T-cell (primary cell): ENCODE results near the gene ACTN1. TPM values are rescaled to one million over a fixed set of nuclear protein-coding genes. Genes with fewer than 3 reads are reported as not detected.

Experiments used
- ATAC-seq, 4 experiments: fragments of 200-7000 bp in 3 of 4; fragments of 150-1000 bp in 1 of 4; cut with Tn5 transposase; replicated peaks in 1 of 4; 1 replicate in 3 of 4; 2 replicates in 1 of 4; pipeline ENCODE4 v1.10.0; 2021; ENCODE audit warnings: moderate library complexity in 3 of 4, mild to moderate bottlenecking in 2 of 4, moderate number of reproducible peaks in 1 of 4
- CTCF ChIA-PET, 2 donors: fragments of 300-600 bp; sonication (Branson Sonifier 250); formaldehyde crosslinking; loops; one replicate each; lab custom pipeline; 2022; ENCODE audit warnings: antibody characterized with exemption in 2 of 2; lab: Charles Lee
- POLR2A ChIA-PET, 2 donors: fragments of 300-600 bp; sonication (Branson Sonifier 250); formaldehyde crosslinking; loops; one replicate each; lab custom pipeline; 2022; ENCODE audit warnings: antibody characterized with exemption in 2 of 2; lab: Charles Lee
- DNase-seq, 35 experiments: peaks; one replicate each; pipeline versions ENCODE4 v3.0.0 to v3.0.0-alpha.2; 2013 to 2023
- H3K27ac ChIP-seq: one replicate; pipeline ENCODE4 v1.5.1; 2013; ENCODE audit warnings: low read length
- H3K27me3 ChIP-seq, 2 experiments: replicated peaks in 1 of 2; 1 replicate in 1 of 2; 2 replicates in 1 of 2; pipeline versions ENCODE4 v1.6.1 to v1.7.0; 2013; ENCODE audit warnings: low read length in 1 of 2, mixed read lengths in 1 of 2; ENCODE audit not compliant: control insufficient read depth in 2 of 2, insufficient read depth in 2 of 2; ENCODE audit errors: extremely low read depth in 1 of 2
- H3K36me3 ChIP-seq, 2 donors: 1 replicate in 1 of 2; 2 replicates in 1 of 2; pipeline versions ENCODE4 v1.6.1 to v1.7.0; 2013; ENCODE audit warnings: low read length in 1 of 2; ENCODE audit not compliant: control insufficient read depth in 2 of 2, insufficient read depth in 1 of 2; ENCODE audit errors: extremely low read depth in 1 of 2
- H3K4me1 ChIP-seq, 2 experiments: 1 replicate in 1 of 2; 2 replicates in 1 of 2; pipeline versions ENCODE4 v1.6.1 to v1.7.0; 2013; ENCODE audit warnings: low read length in 2 of 2, mixed read lengths in 1 of 2; ENCODE audit not compliant: insufficient read depth in 2 of 2, control insufficient read depth in 1 of 2; ENCODE audit errors: extremely low read depth in 1 of 2
- H3K4me3 ChIP-seq, 2 donors: 1 replicate in 1 of 2; 2 replicates in 1 of 2; pipeline versions ENCODE4 v1.5.1 to v1.7.0; 2013; ENCODE audit warnings: mild to moderate bottlenecking in 2 of 2, low read length in 1 of 2, moderate library complexity in 1 of 2; ENCODE audit not compliant: control insufficient read depth in 1 of 2; ENCODE audit errors: extremely low read depth in 1 of 2
- H3K9me3 ChIP-seq: 2 replicates; pipeline ENCODE4 v1.7.0; 2013
- H3K27ac Mint-ChIP-seq, 2 donors: one replicate each; pipeline ENCODE4 v1.8.0; 2020 to 2021; ENCODE audit warnings: mild to moderate bottlenecking in 2 of 2, mixed read lengths in 2 of 2
- H3K27me3 Mint-ChIP-seq, 2 donors: one replicate each; pipeline ENCODE4 v1.8.0; 2021 to 2022; ENCODE audit warnings: mixed read lengths in 2 of 2
- H3K36me3 Mint-ChIP-seq: one replicate; pipeline ENCODE4 v1.8.0; 2021; ENCODE audit warnings: mixed read lengths
- H3K4me1 Mint-ChIP-seq, 3 donors: one replicate each; pipeline ENCODE4 v1.8.0; 2020 to 2022; ENCODE audit warnings: mixed read lengths in 3 of 3, mild to moderate bottlenecking in 1 of 3
- H3K4me3 Mint-ChIP-seq, 3 donors: one replicate each; pipeline ENCODE4 v1.8.0; 2020 to 2022; ENCODE audit warnings: mild to moderate bottlenecking in 3 of 3, mixed read lengths in 3 of 3, moderate library complexity in 3 of 3
- H3K9me3 Mint-ChIP-seq, 3 donors: one replicate each; pipeline ENCODE4 v1.8.0; 2020 to 2022; ENCODE audit warnings: mixed read lengths in 3 of 3
- WGBS: methylation state at CpG from one replicate; pipeline ENCODE4 v1.1.5; 2013; ENCODE audit warnings: missing lambda C conversion rate; ENCODE audit not compliant: insufficient coverage; 5-methylcytosine and 5-hydroxymethylcytosine counted together
- total RNA-seq, 35 experiments: library from RNA in 6 of 35; stranded (reverse) in 6 of 35; fragments of 120-200 nt in 1 of 35; gene quantifications; one replicate each; pipeline versions ENCODE4 v1.2.1 to v1.2.4 and lab custom pipeline; 2013 to 2026

Gene ACTN1
- total RNA-seq, 5 donors from 2014 or later (not counting 1 experiment from before 2014, with no cell fraction given): 84.8 to 219 (median 122) TPM

GRCh38 chr14:68983191-68983590 is 4.1 kb upstream of the ACTN1 start:
- Mint-ChIP-seq H3K27me3 (peaks cover 0 to 2% of the 10 kb centered on the region in 2 donors), H3K4me1 (peaks cover 23 to 41% (median 28%) of the 10 kb centered on the region in 3 donors), H3K4me3 (no peak overlapping the region), H3K9me3 (no peaks in the 10 kb centered on the region), H3K36me3 (no peaks in the 10 kb centered on the region), H3K27ac (no peak overlapping the region)
- Histone ChIP-seq H3K27me3 (peaks cover 0 to 6% of the 10 kb centered on the region in 2 experiments), H3K9me3 (no peaks in the 10 kb centered on the region), H3K4me3 (no peak overlapping the region), H3K27ac (no peak overlapping the region), H3K4me1 (peaks cover 2 to 24% of the 10 kb centered on the region in 2 experiments), H3K36me3 (no peaks in the 10 kb centered on the region)
- ATAC-seq (no peak), DNase-seq (no peak)
- ChIA-PET POLR2A (interaction anchor here in 1 of 2 donors (0.6 kb wide), 1 partner anchor 112 kb away, joined by 3 read pairs; no protein-coding TSS in a partner anchor), CTCF (interaction anchor here in 1 of 2 donors (0.7 kb wide), 2 partner anchors 35 to 69 kb away, joined by 3 read pairs; no protein-coding TSS in a partner anchor)
- 100% methylated on average over 1 of the region's 3 CpGs for WGBS

DNA sequence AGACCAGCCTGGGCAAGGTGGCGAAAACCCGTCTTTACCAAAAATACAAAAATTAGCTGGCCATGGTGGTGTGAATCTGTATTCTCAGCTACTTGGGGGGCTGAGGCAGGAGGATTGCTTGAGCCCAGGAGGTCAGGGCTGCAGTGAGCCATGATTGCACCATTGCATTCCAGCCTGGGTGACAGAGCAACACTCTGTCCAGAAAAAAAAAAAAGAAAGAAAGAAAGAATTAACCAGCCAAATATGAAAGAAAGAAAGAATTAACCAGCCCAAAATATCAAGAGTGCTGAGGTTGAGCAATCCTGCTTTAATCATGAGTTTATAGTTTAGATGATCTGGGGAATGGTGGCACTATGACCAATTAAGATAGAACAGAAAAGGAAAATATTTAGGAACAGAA is 3.5 kb upstream of the ACTN1 start:
- Mint-ChIP-seq H3K9me3 (no peaks in the 10 kb centered on the region), H3K27ac (no peak overlapping the region), H3K27me3 (peaks cover 0 to 2% of the 10 kb centered on the region in 2 donors), H3K4me3 (no peak overlapping the region), H3K4me1 (peaks cover 23 to 41% (median 28%) of the 10 kb centered on the region in 3 donors), H3K36me3 (no peaks in the 10 kb centered on the region)
- CTCF ChIA-PET: interaction anchor here in 1 of 2 donors (0.6 to 1.3 kb wide), 2 partner anchors 71 to 159 kb away, joined by 3 to 8 read pairs; no protein-coding TSS in a partner anchor
- no peaks in the 10 kb centered on the region for H3K36me3 ChIP-seq
- H3K27me3 ChIP-seq: peaks cover 0 to 9% of the 10 kb centered on the region in 2 experiments
- no peak overlapping the region for H3K27ac ChIP-seq
- WGBS: 100% methylated on average over 1 of the region's 2 CpGs
- peaks cover 2 to 30% of the 10 kb centered on the region in 2 experiments for H3K4me1 ChIP-seq
- no peak for DNase-seq
- no peaks in the 10 kb centered on the region for H3K9me3 ChIP-seq
- H3K4me3 ChIP-seq: no peak overlapping the region
- POLR2A ChIA-PET: no interaction called here
- no peak for ATAC-seq

- H3K27me3 Mint-ChIP-seq: peaks cover 0 to 2% of the 10 kb centered on the region in 2 donors
- H3K4me3 Mint-ChIP-seq: no peak overlapping the region
- H3K4me1 ChIP-seq: peaks cover 5 to 41% of the 10 kb centered on the region in 2 experiments
- peak overlapping the region; percentile 0 to 4 for H3K27ac Mint-ChIP-seq
- peaks cover 25 to 41% (median 28%) of the 10 kb centered on the region in 3 donors for H3K4me1 Mint-ChIP-seq
- ATAC-seq (no peak), DNase-seq (no peak)
- ChIA-PET CTCF (interaction anchor here in 1 of 2 donors (1.3 kb wide), 1 partner anchor 70 kb away, joined by 3 read pairs; no protein-coding TSS in a partner anchor), POLR2A (no interaction called here)
- H3K4me3 ChIP-seq: no peak overlapping the region
- no peaks in the 10 kb centered on the region for H3K9me3 Mint-ChIP-seq
- 83% methylated on average over 7 of the region's 7 CpGs for WGBS
- no peaks in the 10 kb centered on the region for H3K36me3 ChIP-seq
- no peaks in the 10 kb centered on the region for H3K36me3 Mint-ChIP-seq
- H3K27ac ChIP-seq: no peak overlapping the region
- H3K9me3 ChIP-seq: no peaks in the 10 kb centered on the region
- peaks cover 0 to 9% of the 10 kb centered on the region in 2 experiments for H3K27me3 ChIP-seq
Observed at GRCh38 chr14:68981539-68981976, 2.5 kb upstream of the ACTN1 start.

DNA sequence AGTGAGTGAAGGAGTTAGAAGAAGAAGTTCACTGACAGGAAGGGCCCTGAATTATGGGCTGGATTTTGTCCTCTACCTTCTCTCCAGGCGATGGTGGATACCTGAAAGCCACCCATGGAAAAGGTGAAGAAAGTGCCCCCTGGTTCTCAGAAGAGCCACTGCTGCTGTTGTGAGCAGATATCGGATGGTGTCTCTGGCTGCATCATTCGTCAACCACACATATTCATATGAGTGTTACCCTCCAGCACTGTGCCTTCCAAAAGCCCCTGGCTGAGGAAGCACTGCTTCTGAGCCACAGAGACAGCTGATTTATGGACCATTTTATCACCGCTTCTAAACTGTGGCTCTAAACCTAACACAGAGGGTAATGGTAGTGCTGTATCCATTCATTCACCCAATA is 2.0 kb upstream of the ACTN1 start:
- Histone ChIP-seq H3K27me3 (peaks cover 0 to 9% of the 10 kb centered on the region in 2 experiments), H3K27ac (no peak overlapping the region), H3K9me3 (no peaks in the 10 kb centered on the region), H3K4me3 (no peak overlapping the region), H3K36me3 (no peaks in the 10 kb centered on the region), H3K4me1 (peaks cover 9 to 45% of the 10 kb centered on the region in 2 experiments)
- ATAC-seq (peak in 1 of 4 experiments; percentile 26), DNase-seq (peak in 2 of 35 experiments; percentile 31 to 53)
- no peaks in the 10 kb centered on the region for H3K36me3 Mint-ChIP-seq
- CTCF ChIA-PET: no interaction called here
- POLR2A ChIA-PET: no interaction called here
- peaks cover 25 to 41% (median 29%) of the 10 kb centered on the region in 3 donors for H3K4me1 Mint-ChIP-seq
- peaks cover 0 to 2% of the 10 kb centered on the region in 2 donors for H3K27me3 Mint-ChIP-seq
- no peak overlapping the region for H3K4me3 Mint-ChIP-seq
- peak overlapping the region; percentile 0 to 4 for H3K27ac Mint-ChIP-seq
- H3K9me3 Mint-ChIP-seq: no peaks in the 10 kb centered on the region
- WGBS: 66% methylated on average over 2 of the region's 4 CpGs

- peak overlapping the region; percentile 83 to 88 for H3K27ac Mint-ChIP-seq
- H3K9me3 ChIP-seq: no peaks in the 10 kb centered on the region
- peaks cover 0 to 3% of the 10 kb centered on the region in 2 donors for H3K36me3 ChIP-seq
- peak overlapping the region; percentile 89 to 93 (median 91) for H3K4me3 Mint-ChIP-seq
- ATAC-seq (no peak), DNase-seq (no peak)
- peak overlapping the region; percentile 81 to 86 for H3K4me3 ChIP-seq
- ChIA-PET POLR2A (interaction anchor here (0.5 to 1.1 kb wide), 5 partner anchors 11 to 69 kb away, joined by 3 to 6 read pairs (median 4); no protein-coding TSS in a partner anchor), CTCF (interaction anchor here (0.9 to 1.0 kb wide), 4 partner anchors 27 to 69 kb away, joined by 3 to 5 read pairs (median 4); no protein-coding TSS in a partner anchor)
- 20% methylated on average over 25 of the region's 44 CpGs for WGBS
- peaks cover 15 to 55% of the 10 kb centered on the region in 2 experiments for H3K4me1 ChIP-seq
- H3K36me3 Mint-ChIP-seq: peaks cover 3% of the 10 kb centered on the region
- H3K9me3 Mint-ChIP-seq: no peaks in the 10 kb centered on the region
- peaks cover 0 to 2% of the 10 kb centered on the region in 2 donors for H3K27me3 Mint-ChIP-seq
- peaks cover 0 to 9% of the 10 kb centered on the region in 2 experiments for H3K27me3 ChIP-seq
- peaks cover 36 to 44% (median 42%) of the 10 kb centered on the region in 3 donors for H3K4me1 Mint-ChIP-seq
- no peak overlapping the region for H3K27ac ChIP-seq
Observed at GRCh38 chr14:68979722-68980451, 785 bp upstream of the ACTN1 start.
